GM18507 (cell line): ENCODE data around the gene TCF7L2.

Experiments used
- DNase-seq: peaks from one replicate; pipeline ENCODE4 v3.0.0; 2011; ENCODE audit warnings: low read depth; ENCODE audit not compliant: insufficient read length; ENCODE audit errors: extremely low spot score
- FAIRE-seq: peaks from 2 replicates; lab custom pipeline; 2011; peaks lifted over from hg19 to GRCh38; lab: Jason Lieb, UNC

Gene TCF7L2

DNA sequence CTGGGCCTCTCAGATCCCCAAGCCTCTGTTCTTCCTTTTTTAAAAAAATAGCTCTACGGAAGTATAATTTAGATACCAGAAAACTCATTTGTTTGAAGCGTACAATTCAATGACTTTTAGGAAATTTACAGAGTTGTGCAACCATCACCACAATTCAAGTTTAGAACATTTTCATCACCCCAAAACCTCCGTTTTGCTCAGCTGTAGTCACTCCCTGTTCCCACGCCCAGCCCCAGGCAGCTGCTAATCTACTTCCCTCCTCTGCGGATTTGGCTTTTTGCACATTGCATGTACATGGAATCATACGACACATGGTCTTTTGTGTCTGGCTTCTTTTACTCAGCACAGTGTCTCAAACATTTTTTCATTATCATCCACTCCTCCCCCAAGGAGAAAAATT, 229.2 kb downstream of the TCF7L2 start:
- no peak for DNase-seq
- FAIRE-seq: no peak

DNA sequence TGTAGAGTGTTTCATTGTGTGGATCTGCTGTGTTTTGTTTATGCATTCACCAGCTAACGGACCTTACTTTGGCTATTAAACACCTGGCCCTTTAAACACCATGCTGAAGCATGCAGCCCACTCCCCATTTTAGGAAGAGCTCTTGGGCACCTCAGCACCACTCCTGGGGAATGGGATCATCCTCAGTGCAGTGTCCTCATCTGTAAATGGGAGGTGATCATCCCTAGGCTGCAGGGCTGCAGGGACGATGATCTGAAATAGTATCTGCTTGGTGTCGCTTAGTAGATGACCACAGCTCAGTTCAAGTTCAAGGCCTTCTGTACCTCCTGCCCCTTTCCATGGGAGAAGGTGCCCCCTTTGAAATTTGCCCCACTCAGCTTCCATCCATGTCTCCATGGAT, 229.9 kb downstream of the TCF7L2 start:
- no peak for DNase-seq
- no peak for FAIRE-seq

DNA sequence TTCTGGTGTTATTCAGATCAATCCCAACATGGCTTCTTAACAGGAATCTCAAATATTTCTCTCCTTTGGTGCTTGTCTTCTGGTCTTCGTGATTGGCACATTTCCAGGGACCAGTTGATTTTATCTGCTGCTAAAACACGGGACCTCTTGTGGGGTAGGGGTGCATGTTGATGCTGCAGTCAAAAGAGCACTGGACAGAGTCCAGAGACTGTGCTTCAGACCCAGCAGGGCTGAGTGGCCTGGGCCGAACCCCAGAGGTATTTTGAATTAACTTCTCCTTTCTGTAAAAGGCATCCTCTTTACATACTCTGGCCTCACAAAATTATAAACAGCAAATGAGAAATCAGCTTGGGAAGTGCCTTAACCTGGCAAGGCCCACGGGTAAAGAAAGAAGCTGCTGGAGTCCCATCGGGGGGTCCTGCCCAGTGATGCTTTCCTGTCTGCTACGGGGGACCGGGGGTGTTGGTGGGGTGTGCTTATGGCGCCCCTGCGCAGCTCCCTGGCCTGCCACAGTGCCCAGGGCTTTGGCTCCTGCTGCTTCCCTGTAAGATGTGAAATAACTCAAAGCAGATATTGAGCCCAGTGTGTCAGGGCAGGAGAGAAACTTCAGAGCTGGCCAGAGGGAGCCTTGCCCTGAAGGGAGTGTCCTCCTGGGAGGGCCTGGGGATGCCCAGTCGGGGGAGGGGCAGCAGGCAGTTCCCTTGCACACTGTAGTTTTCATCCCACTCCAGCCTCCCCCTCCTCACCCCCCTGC, 230.5 kb downstream of the TCF7L2 start:
- DNase-seq: no peak

DNA sequence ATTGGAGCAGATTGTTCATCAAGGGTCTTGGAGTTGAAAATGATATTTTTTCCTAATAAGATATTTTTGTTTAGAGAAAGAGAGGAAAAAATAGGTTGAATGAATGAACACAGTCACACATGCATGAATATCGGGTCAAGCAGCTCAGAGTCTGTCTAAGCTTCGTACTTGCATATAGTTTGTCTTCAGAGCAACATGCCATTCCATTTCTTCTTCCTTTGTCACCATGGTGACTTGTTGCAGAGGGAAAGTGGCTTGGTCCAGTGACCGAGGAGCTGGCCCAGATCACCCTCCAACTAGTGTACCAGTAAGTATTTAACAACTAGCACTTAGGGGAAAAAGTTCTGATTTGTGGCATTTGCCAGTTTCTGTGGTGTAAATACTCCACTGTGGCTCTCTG, 232.1 kb downstream of the TCF7L2 start:
- DNase-seq (no peak), FAIRE-seq (no peak)

More for the DNA sequence above, 230.5 kb downstream of the TCF7L2 start:
- no peak for FAIRE-seq

DNA sequence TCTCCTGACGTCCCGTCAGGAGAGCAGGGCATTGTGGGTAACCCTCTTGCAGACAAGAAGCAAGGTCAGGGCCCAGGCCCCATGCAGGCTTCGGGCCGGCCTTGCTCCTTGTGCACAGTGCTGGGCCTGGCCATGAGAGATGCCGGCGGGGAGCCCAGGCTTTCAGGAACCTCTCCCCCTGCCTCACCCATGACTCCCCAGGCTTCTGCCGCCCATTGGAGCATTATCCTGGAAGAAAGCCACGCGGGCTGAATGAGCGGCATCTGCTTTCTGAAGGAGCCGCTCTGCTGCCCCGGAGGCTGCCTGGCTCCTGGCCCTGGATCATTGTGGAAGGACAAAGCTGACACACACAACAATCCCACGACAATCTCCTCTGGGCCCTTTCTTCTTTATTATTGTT, 233.5 kb downstream of the TCF7L2 start:
- DNase-seq (no peak), FAIRE-seq (no peak)

DNA sequence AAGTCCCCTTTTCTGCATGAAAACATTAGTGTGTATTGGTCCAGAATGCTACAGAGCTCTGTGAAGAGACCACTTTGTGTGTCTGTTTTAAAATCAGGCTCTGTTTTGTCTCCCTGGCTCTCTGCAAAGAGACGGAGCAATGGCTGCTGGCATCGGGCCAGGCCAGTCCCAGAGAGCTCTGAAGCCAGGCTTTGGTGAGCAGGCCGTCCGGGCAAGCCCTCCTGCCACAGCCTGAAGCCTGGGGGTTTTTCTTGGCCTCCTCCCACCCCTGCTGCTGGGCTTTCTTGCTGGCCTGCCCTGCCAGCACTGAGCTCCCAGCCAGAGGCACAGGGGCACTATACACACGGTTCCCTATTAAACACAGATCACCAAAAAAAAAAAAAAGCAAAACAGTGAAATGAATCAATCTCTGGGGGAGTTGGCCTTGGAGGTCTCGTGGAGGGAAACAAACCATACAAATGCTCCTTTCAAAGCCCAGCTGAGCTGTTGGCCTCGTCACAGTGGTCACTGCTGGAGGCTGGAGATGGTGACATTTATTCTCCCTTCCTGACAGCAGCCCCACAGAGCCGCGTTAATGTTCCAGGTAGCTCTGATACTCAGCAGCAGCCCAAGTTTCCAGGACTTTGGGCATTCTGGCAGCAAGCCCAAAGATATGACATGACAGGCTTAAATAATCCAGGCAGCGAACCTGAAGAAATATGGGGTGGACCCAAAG, 237.2 kb downstream of the TCF7L2 start:
- no peak for FAIRE-seq

DNA sequence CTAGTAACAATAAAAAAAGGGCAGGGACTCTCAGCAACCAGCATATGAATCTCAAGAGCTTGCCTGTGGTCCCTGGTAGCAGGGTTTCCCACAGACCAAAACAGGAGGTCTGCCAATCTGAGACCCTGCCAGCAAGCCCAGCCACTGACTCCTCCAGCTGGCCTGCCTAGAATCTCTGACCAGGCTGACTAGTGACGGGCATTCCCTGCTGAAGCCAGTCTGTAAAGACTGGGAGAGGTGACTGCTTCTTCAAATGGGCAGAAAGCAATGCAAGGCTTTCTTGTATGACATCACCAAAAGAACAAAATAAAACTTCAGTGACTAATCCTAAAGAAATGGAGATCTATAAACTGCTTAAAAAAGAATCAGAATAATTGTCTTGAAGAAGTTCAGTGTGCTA, 249.4 kb downstream of the TCF7L2 start:
- DNase-seq: no peak

More for the DNA sequence above, 237.2 kb downstream of the TCF7L2 start:
- no peak for DNase-seq

DNA sequence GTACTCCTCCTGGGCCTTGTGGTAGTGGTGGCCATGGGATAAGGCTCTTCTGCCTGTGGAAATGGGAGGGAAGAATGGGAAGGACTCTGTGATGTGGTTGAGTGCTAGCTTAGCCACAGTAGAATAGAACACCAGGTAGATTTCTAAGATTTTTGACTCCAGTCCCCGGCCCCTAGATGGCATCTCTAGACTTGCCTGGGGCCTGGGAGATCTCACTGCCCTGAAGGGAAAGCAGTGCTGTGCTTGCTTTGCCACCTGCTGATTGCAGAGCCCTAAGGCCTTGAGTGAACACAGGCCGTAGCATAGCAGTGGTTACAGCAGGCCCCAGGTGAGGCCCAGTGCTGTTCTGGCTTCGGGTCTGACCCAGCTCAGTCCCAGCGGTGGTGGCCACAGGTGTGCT, 252.0 kb downstream of the TCF7L2 start:
- DNase-seq (no peak), FAIRE-seq (no peak)

More for the DNA sequence above, 249.4 kb downstream of the TCF7L2 start:
- FAIRE-seq: no peak

DNA sequence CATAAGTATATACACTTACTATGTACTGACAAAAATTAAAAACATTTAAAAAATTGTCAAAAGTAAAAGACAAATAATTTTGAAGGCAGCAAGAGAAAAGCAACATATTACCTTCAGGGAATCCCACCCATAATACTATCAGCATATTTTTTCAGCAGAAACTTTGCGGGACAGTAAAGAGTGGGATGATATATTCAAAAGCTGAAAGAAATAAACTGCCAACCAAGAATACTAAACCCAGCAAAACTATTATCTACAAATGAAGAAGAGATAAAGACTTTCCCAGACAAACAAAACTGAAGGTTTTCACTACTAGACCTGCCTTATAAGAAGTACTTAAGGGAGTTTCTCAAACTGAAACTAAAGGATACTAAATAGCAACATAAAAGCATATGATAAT, 257.9 kb downstream of the TCF7L2 start:
- DNase-seq: no peak
- no peak for FAIRE-seq

DNA sequence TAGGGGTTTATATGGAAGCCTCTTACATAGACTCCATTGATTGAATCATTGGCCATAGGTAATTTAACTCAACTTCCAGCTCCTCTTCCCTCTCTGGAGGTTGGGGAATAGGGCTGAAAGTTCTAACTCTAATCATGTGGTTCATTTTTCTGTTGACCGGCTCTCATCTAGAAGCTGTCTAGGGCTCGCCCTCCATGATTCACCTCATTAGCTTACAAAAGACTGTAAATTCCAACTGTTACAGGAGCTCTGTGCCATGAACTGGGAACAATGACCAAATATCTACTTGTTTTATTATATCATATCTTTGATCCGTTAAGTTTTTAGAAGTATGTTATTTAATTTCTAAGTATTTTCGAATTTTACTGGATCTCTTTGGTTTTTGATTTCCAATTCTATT, 263.0 kb downstream of the TCF7L2 start:
- FAIRE-seq: no peak
- no peak for DNase-seq

DNA sequence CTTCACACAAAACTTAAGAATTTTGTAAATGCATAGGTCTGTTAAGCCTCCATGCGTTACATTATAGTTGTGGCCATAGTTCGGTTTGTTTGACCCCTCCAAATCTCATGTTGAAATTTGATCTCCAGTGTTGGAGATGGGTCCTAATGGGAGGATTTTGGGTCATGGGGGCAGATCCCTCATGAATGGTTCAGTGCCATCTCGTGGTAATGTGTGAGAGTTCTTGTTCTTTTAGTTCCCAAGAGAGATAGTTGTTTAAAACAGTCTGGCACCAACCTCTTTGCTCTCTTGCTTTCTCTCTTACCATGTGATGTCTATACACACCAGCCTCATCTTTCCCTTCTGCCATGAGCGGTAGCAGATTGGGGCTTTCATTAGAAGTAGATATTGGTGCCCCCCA, 264.3 kb downstream of the TCF7L2 start:
- FAIRE-seq (no peak), DNase-seq (no peak)

DNA sequence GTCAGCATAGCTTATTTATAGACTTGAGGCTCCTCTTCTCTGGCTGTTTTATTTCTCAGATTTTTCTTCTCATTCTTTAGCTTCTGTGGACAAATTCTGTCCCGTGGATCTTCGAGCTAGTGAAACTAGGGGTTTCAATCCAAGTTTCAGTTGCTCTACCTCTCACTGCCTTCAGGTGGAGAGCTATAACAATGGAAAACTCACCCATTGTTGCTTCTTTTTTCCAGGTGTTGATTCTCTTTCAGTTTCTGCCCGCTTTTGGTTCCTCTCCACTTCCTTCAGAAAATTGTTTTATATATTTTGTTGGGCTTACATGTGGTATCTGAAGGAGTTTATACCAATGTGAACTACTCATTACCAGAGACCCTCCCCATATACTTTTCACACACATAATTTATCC, 266.1 kb downstream of the TCF7L2 start:
- no peak for DNase-seq
- no peak for FAIRE-seq
